H9 (cell line): Measurements from ENCODE around the gene GJB6. TPM values are rescaled to one million over a fixed set of nuclear protein-coding genes. Genes with fewer than 3 reads are reported as not detected.

ENCODE experiments used
- DNase-seq: peaks from one replicate; pipeline ENCODE4 v3.0.0-alpha.2; 2017
- H2AFZ ChIP-seq: one replicate; pipeline ENCODE4 v1.6.1; 2013; ENCODE audit warnings: mild to moderate bottlenecking, low read length, control low read depth, moderate library complexity
- H2AK5ac ChIP-seq: 2 replicates; pipeline ENCODE4 v1.6.1; 2013; ENCODE audit warnings: low read length, control low read depth, mixed read lengths; ENCODE audit not compliant: insufficient read length
- H2BK120ac ChIP-seq: one replicate; pipeline ENCODE4 v1.6.1; 2013; ENCODE audit warnings: low read depth, mild to moderate bottlenecking, low read length, control low read depth, inconsistent platforms; ENCODE audit not compliant: poor library complexity, severe bottlenecking
- H2BK12ac ChIP-seq: 2 replicates; pipeline ENCODE4 v1.6.1; 2013; ENCODE audit warnings: low read length, control low read depth, mixed read lengths, low read depth; ENCODE audit not compliant: insufficient read length
- H2BK15ac ChIP-seq: 2 replicates; pipeline ENCODE4 v1.6.1; 2013; ENCODE audit warnings: low read depth, low read length, control low read depth
- H2BK20ac ChIP-seq: one replicate; pipeline ENCODE4 v1.6.1; 2013; ENCODE audit warnings: low read depth, mild to moderate bottlenecking, low read length, control low read depth, inconsistent platforms; ENCODE audit not compliant: poor library complexity, severe bottlenecking
- H2BK5ac ChIP-seq: 2 replicates; pipeline ENCODE4 v1.6.1; 2013; ENCODE audit warnings: low read length, control low read depth, mixed read lengths; ENCODE audit not compliant: insufficient read length
- H3K14ac ChIP-seq: 2 replicates; pipeline ENCODE4 v1.6.1; 2013; ENCODE audit warnings: low read length, control low read depth; ENCODE audit not compliant: insufficient read depth
- H3K18ac ChIP-seq: 2 replicates; pipeline ENCODE4 v1.6.1; 2013; ENCODE audit warnings: low read depth, mild to moderate bottlenecking, mixed read lengths, low read length, control low read depth; ENCODE audit not compliant: insufficient read length
- H3K23ac ChIP-seq: 2 replicates; pipeline ENCODE4 v1.6.1; 2013; ENCODE audit warnings: low read length, control low read depth, mixed read lengths, low read depth; ENCODE audit not compliant: insufficient read length
- H3K23me2 ChIP-seq: 2 replicates; pipeline ENCODE4 v1.6.1; 2013; ENCODE audit warnings: low read depth, mild to moderate bottlenecking, mixed read lengths, low read length, control low read depth; ENCODE audit not compliant: insufficient read length, poor library complexity, severe bottlenecking
- H3K27ac ChIP-seq: 2 replicates; pipeline ENCODE4 v1.5.1; 2013; ENCODE audit warnings: low read length, control low read depth, mixed read lengths, low read depth; ENCODE audit not compliant: insufficient read length
- H3K27me3 ChIP-seq: 2 replicates; pipeline ENCODE4 v1.6.1; 2013; ENCODE audit warnings: low read length, control low read depth, inconsistent platforms; ENCODE audit not compliant: insufficient read depth
- H3K4ac ChIP-seq: 2 replicates; pipeline ENCODE4 v1.6.1; 2013; ENCODE audit warnings: low read depth, mild to moderate bottlenecking, control low read depth, inconsistent platforms, low read length, moderate library complexity
- H3K4me1 ChIP-seq: 2 replicates; pipeline ENCODE4 v1.6.1; 2013; ENCODE audit warnings: low read length, control low read depth, inconsistent platforms; ENCODE audit not compliant: insufficient read depth
- H3K4me2 ChIP-seq: 2 replicates; pipeline ENCODE4 v1.6.1; 2013; ENCODE audit warnings: low read length, control low read depth, mixed read lengths; ENCODE audit not compliant: insufficient read length, insufficient read depth
- H3K56ac ChIP-seq: 2 replicates; pipeline ENCODE4 v1.6.1; 2013; ENCODE audit warnings: low read depth, mild to moderate bottlenecking, mixed read lengths, low read length, control low read depth; ENCODE audit not compliant: insufficient read length
- H3K79me1 ChIP-seq: 2 replicates; pipeline ENCODE4 v1.6.1; 2013; ENCODE audit warnings: low read depth, mild to moderate bottlenecking, moderate library complexity, low read length, control low read depth, inconsistent platforms; ENCODE audit not compliant: insufficient read depth, poor library complexity, severe bottlenecking
- H3K79me2 ChIP-seq: 2 replicates; pipeline ENCODE4 v1.6.1; 2013; ENCODE audit warnings: low read length, control low read depth, inconsistent platforms; ENCODE audit not compliant: insufficient read depth
- H3K9ac ChIP-seq: 2 replicates; pipeline ENCODE4 v1.6.1; 2013; ENCODE audit warnings: low read length, control low read depth, mixed read lengths; ENCODE audit not compliant: insufficient read length; ENCODE audit errors: extremely low read depth
- H3K9me3 ChIP-seq: one replicate; pipeline ENCODE4 v1.6.1; 2013; ENCODE audit warnings: low read depth, low read length, inconsistent platforms; ENCODE audit not compliant: control insufficient read depth
- H3T11ph ChIP-seq: one replicate; pipeline ENCODE4 v1.6.1; 2013; ENCODE audit warnings: mild to moderate bottlenecking, low read length, control low read depth, inconsistent platforms
- H4K20me1 ChIP-seq: one replicate; pipeline ENCODE4 v1.6.1; 2013; ENCODE audit not compliant: control insufficient read depth, insufficient read length, insufficient read depth
- H4K5ac ChIP-seq: 2 replicates; pipeline ENCODE4 v1.6.1; 2013; ENCODE audit warnings: low read depth, mild to moderate bottlenecking, mixed read lengths, low read length, control low read depth; ENCODE audit not compliant: insufficient read length
- H4K8ac ChIP-seq: replicated peaks from 2 replicates; pipeline ENCODE4 v1.6.1; 2013; ENCODE audit warnings: low read length, control low read depth, mixed read lengths, low read depth; ENCODE audit not compliant: insufficient read length
- H4K91ac ChIP-seq: 2 replicates; pipeline ENCODE4 v1.6.1; 2013; ENCODE audit warnings: low read depth, mild to moderate bottlenecking, moderate library complexity, mixed read lengths, low read length, control low read depth; ENCODE audit not compliant: insufficient read length
- H3K27ac Mint-ChIP-seq, 3 experiments: 2 replicates in 2 of 3; 3 replicates in 1 of 3; pipeline ENCODE4 v1.8.0; 2020 to 2021; ENCODE audit warnings: mixed read lengths in 3 of 3, mild to moderate bottlenecking in 1 of 3, moderate library complexity in 1 of 3
- H3K27me3 Mint-ChIP-seq: 2 replicates; pipeline ENCODE4 v1.8.0; 2021; ENCODE audit warnings: low read depth, mild to moderate bottlenecking, moderate library complexity, mixed read lengths
- H3K36me3 Mint-ChIP-seq, 3 experiments: 2 replicates in 2 of 3; 3 replicates in 1 of 3; pipeline ENCODE4 v1.8.0; 2020 to 2021; ENCODE audit warnings: low read depth in 3 of 3, mixed read lengths in 3 of 3; ENCODE audit not compliant: insufficient read depth in 1 of 3
- H3K4me1 Mint-ChIP-seq, 2 experiments: 2 replicates each; pipeline ENCODE4 v1.8.0; 2020; ENCODE audit warnings: mixed read lengths in 2 of 2
- H3K4me3 Mint-ChIP-seq, 2 experiments: 2 replicates in 1 of 2; 3 replicates in 1 of 2; pipeline ENCODE4 v1.8.0; 2020 to 2021; ENCODE audit warnings: mild to moderate bottlenecking in 2 of 2, mixed read lengths in 2 of 2, moderate library complexity in 1 of 2
- H3K9me3 Mint-ChIP-seq, 2 experiments: 2 replicates in 1 of 2; 3 replicates in 1 of 2; pipeline ENCODE4 v1.8.0; 2020; ENCODE audit warnings: mild to moderate bottlenecking in 2 of 2, mixed read lengths in 2 of 2, moderate library complexity in 1 of 2
- WGBS: extraction: QIAGEN DNeasy Blood & Tissue Kit; methylation state at CpG from one replicate; pipeline ENCODE4 v1.1.7; 2013; ENCODE audit warnings: missing lambda C conversion rate, low lambda C conversion rate, mixed read lengths; ENCODE audit not compliant: insufficient read length; ENCODE audit errors: extremely low coverage; 5-methylcytosine and 5-hydroxymethylcytosine counted together
- total RNA-seq: library from RNA; stranded (reverse); gene quantifications from 2 replicates; pipeline ENCODE4 v1.2.1, GENCODE V29; 2021
- TF ChIP-seq, protein P1 (sequence below): fragments of 200-600 bp; sonication (generic); conservative IDR thresholded peaks from 3 replicates; pipeline ENCODE4 v1.8.0; 2021; ENCODE audit warnings: antibody characterized with exemption, mild to moderate bottlenecking

GJB6 gene
- total RNA-seq, 1 experiment from 2014 or later: not detected

DNA sequence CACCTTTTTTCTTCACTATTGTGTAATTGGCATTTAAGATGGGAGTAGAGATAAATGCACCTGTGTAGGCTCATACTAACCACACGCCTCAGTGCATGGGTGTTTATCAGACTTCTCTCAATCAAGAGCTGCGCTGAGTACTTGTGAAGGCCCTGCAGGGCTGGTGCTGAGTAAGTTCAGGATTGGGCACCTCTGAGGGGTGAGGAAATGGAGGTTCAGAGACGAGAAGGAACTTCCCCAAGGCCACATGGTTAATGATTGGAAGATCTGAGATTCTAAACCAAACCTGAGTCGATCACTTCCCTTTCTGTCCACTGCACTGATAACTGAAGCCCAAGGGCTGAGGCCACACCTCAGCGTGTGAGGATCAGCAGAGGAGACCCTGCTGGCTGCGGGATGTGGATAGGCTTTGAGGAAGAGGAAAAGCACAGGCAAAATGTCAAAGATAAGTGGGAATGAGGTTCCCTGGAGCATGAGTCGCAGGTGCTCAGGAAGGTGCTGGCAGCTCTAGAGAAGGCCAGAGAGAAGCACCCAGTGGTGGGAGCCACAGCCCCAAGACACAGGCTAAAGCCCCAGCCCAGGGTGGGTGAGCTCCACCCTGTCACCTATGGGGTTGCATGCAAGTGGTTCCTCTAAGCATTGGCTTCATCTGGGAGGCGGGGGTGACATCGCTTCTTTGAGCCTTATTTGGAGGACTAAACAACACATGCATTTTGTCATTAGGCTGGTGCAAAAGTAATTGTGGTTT, 32.3 kb upstream of the GJB6 start:
- Histone ChIP-seq H2BK12ac (no peak overlapping the region), H2BK15ac (no peak overlapping the region), H3K23ac (no peak overlapping the region), H2AK5ac (no peak overlapping the region), H3K23me2 (no peaks in the 10 kb centered on the region), H3K27ac (no peak overlapping the region), H3K4ac (no peak overlapping the region), H2BK120ac (no peak overlapping the region), H3K9ac (no peak overlapping the region), H3T11ph (no peak overlapping the region), H3K14ac (no peak overlapping the region), H2BK5ac (no peak overlapping the region), H3K9me3 (no peaks in the 10 kb centered on the region), H3K79me1 (no peaks in the 10 kb centered on the region), H2AFZ (no peak overlapping the region), H4K20me1 (no peaks in the 10 kb centered on the region), H3K79me2 (no peaks in the 10 kb centered on the region), H4K8ac (no peak overlapping the region), H3K4me2 (no peak overlapping the region), H2BK20ac (no peak overlapping the region), H3K27me3 (no peaks in the 10 kb centered on the region), H4K5ac (no peak overlapping the region), H3K56ac (no peak overlapping the region), H3K18ac (no peak overlapping the region), H3K4me1 (no peaks in the 10 kb centered on the region), H4K91ac (no peak overlapping the region)
- peaks cover 8% of the 10 kb centered on the region; the same call in 1 of the 2 replicates for H3K27me3 Mint-ChIP-seq
- no peaks in the 10 kb centered on the region for H3K4me1 Mint-ChIP-seq
- WGBS: no CpG with 5 or more reads among the region's 9 CpGs
- no peak for DNase-seq
- no peaks in the 10 kb centered on the region for H3K36me3 Mint-ChIP-seq
- no peaks in the 10 kb centered on the region; a peak in 1 of 5 replicates for H3K9me3 Mint-ChIP-seq
- no peak overlapping the region for H3K4me3 Mint-ChIP-seq
- no peak overlapping the region for H3K27ac Mint-ChIP-seq
- TF ChIP-seq, protein P1, sequence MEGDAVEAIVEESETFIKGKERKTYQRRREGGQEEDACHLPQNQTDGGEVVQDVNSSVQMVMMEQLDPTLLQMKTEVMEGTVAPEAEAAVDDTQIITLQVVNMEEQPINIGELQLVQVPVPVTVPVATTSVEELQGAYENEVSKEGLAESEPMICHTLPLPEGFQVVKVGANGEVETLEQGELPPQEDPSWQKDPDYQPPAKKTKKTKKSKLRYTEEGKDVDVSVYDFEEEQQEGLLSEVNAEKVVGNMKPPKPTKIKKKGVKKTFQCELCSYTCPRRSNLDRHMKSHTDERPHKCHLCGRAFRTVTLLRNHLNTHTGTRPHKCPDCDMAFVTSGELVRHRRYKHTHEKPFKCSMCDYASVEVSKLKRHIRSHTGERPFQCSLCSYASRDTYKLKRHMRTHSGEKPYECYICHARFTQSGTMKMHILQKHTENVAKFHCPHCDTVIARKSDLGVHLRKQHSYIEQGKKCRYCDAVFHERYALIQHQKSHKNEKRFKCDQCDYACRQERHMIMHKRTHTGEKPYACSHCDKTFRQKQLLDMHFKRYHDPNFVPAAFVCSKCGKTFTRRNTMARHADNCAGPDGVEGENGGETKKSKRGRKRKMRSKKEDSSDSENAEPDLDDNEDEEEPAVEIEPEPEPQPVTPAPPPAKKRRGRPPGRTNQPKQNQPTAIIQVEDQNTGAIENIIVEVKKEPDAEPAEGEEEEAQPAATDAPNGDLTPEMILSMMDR: no peak
